ENCODE measurements around the gene SPP2. TPM values are rescaled to one million over a fixed set of nuclear protein-coding genes. Genes with fewer than 3 reads are reported as not detected.

The SPP2 gene
- total RNA-seq, 1 experiment from 2014 or later = not detected

GRCh38 chr2:234025891-234026401 is 24.6 kb upstream of the SPP2 start:
- Histone ChIP-seq H3K27me3 (ENCODE audit: control insufficient read depth, insufficient read depth, low read length) (no peaks in the 10 kb centered on the region), H3K36me3 (ENCODE audit: control insufficient read depth, insufficient read depth, low read length) (no peaks in the 10 kb centered on the region), H3K4me3 (ENCODE audit: low read depth in 2 of 2, low read length in 2 of 2) (0 out of 4 replicates have a peak overlapping the region, but pooled peaks of 1 of the 2 experiments have one; percentile 5), H3K9me3 (ENCODE audit: control insufficient read depth, insufficient read depth, low read depth, low read length) (no peaks in the 10 kb centered on the region), H3K27ac (ENCODE audit: low read length) (no peak overlapping the region), H3K4me1 (ENCODE audit: control insufficient read depth, insufficient read depth, low read length) (no peaks in the 10 kb centered on the region; the same call in 1 of the 2 replicates)
- ChIA-PET POLR2A (no interaction called here), CTCF (no interaction called here)
- TF ChIP-seq, protein P1, sequence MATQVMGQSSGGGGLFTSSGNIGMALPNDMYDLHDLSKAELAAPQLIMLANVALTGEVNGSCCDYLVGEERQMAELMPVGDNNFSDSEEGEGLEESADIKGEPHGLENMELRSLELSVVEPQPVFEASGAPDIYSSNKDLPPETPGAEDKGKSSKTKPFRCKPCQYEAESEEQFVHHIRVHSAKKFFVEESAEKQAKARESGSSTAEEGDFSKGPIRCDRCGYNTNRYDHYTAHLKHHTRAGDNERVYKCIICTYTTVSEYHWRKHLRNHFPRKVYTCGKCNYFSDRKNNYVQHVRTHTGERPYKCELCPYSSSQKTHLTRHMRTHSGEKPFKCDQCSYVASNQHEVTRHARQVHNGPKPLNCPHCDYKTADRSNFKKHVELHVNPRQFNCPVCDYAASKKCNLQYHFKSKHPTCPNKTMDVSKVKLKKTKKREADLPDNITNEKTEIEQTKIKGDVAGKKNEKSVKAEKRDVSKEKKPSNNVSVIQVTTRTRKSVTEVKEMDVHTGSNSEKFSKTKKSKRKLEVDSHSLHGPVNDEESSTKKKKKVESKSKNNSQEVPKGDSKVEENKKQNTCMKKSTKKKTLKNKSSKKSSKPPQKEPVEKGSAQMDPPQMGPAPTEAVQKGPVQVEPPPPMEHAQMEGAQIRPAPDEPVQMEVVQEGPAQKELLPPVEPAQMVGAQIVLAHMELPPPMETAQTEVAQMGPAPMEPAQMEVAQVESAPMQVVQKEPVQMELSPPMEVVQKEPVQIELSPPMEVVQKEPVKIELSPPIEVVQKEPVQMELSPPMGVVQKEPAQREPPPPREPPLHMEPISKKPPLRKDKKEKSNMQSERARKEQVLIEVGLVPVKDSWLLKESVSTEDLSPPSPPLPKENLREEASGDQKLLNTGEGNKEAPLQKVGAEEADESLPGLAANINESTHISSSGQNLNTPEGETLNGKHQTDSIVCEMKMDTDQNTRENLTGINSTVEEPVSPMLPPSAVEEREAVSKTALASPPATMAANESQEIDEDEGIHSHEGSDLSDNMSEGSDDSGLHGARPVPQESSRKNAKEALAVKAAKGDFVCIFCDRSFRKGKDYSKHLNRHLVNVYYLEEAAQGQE (IDR thresholded peaks at IDR 0.05; ENCODE audit: insufficient read depth in 1 of 2, low read depth in 2 of 2, low read length in 1 of 2) = no peak
- TF ChIP-seq TCF7L2 (IDR thresholded peaks at IDR 0.05; ENCODE audit: low read depth, low read length) = no peak
- no peak for TF ChIP-seq SIN3A (IDR thresholded peaks at IDR 0.05; ENCODE audit: borderline replicate concordance, insufficient read depth, low read depth, low read length)
- TF ChIP-seq, protein P2, sequence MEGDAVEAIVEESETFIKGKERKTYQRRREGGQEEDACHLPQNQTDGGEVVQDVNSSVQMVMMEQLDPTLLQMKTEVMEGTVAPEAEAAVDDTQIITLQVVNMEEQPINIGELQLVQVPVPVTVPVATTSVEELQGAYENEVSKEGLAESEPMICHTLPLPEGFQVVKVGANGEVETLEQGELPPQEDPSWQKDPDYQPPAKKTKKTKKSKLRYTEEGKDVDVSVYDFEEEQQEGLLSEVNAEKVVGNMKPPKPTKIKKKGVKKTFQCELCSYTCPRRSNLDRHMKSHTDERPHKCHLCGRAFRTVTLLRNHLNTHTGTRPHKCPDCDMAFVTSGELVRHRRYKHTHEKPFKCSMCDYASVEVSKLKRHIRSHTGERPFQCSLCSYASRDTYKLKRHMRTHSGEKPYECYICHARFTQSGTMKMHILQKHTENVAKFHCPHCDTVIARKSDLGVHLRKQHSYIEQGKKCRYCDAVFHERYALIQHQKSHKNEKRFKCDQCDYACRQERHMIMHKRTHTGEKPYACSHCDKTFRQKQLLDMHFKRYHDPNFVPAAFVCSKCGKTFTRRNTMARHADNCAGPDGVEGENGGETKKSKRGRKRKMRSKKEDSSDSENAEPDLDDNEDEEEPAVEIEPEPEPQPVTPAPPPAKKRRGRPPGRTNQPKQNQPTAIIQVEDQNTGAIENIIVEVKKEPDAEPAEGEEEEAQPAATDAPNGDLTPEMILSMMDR (IDR thresholded peaks at IDR 0.05) = no peak
- no peak for TF ChIP-seq POLR2AphosphoS5 (IDR thresholded peaks at IDR 0.05; ENCODE audit: low read depth, low read length)
- in situ Hi-C loops (cut with HindIII; ENCODE audit: low pct_unique_long_range_greater_than_20kb, low sequenced_read_pairs) (no loop called here), intact Hi-C loops (cut with micrococcal nuclease; ENCODE audit: unreplicated experiment) (no loop called here)
- ATAC-seq = no peak
- BruUV-seq (replicated peaks) = no TSS peak
- DNase-seq (ENCODE audit: low read depth, low spot score) = no peak

- DNase-seq (ENCODE audit: low read depth, low spot score) = no peak
- no peak overlapping the region for H3K27ac ChIP-seq (ENCODE audit: low read length)
- ATAC-seq = no peak
- TF ChIP-seq, protein P1 (IDR thresholded peaks at IDR 0.05; ENCODE audit: insufficient read depth in 1 of 2, low read depth in 2 of 2, low read length in 1 of 2) = no peak
- TF ChIP-seq TCF7L2 (IDR thresholded peaks at IDR 0.05; ENCODE audit: low read depth, low read length) (no peak), POLR2AphosphoS5 (IDR thresholded peaks at IDR 0.05; ENCODE audit: low read depth, low read length) (no peak), SIN3A (IDR thresholded peaks at IDR 0.05; ENCODE audit: borderline replicate concordance, insufficient read depth, low read depth, low read length) (no peak)
- TF ChIP-seq, protein P2 (IDR thresholded peaks at IDR 0.05) = no peak
- ChIA-PET POLR2A (no interaction called here), CTCF (no interaction called here)
- no peak overlapping the region for H3K4me3 ChIP-seq (ENCODE audit: low read depth in 2 of 2, low read length in 2 of 2)
- in situ Hi-C loops (cut with HindIII; ENCODE audit: low pct_unique_long_range_greater_than_20kb, low sequenced_read_pairs) = no loop called here
- H3K27me3 ChIP-seq (ENCODE audit: control insufficient read depth, insufficient read depth, low read length) = no peaks in the 10 kb centered on the region
- intact Hi-C loops (cut with micrococcal nuclease; ENCODE audit: unreplicated experiment) = no loop called here
- no TSS peak for BruUV-seq (replicated peaks)
- no peaks in the 10 kb centered on the region for H3K36me3 ChIP-seq (ENCODE audit: control insufficient read depth, insufficient read depth, low read length)
- H3K4me1 ChIP-seq (ENCODE audit: control insufficient read depth, insufficient read depth, low read length) = no peaks in the 10 kb centered on the region; the same call in 1 of the 2 replicates
- no peaks in the 10 kb centered on the region for H3K9me3 ChIP-seq (ENCODE audit: control insufficient read depth, insufficient read depth, low read depth, low read length)
Observed at GRCh38 chr2:234026693-234027254, 23.7 kb upstream of the SPP2 start.
